ENCODE data around the gene NUAK2. TPM values are rescaled to one million over a fixed set of nuclear protein-coding genes. Genes with fewer than 3 reads are reported as not detected.
A peak's percentile ranks its signal among the peaks of the same experiment; 100 is the strongest.

NUAK2 gene
- total and polyA plus RNA-seq, 9 donors, result 1.2 to 53.2 (median 3.2) TPM

- H3K27me3 ChIP-seq, result no peaks in the 10 kb centered on the region
- H3K4me3 ChIP-seq, result no peak overlapping the region
- H3K4me1 ChIP-seq (ENCODE audit: insufficient read depth), result peaks cover 6% of the 10 kb centered on the region
- DNase-seq, result no peak
- no peak for TF ChIP-seq EP300 (IDR thresholded peaks at IDR 0.05)
- no peak for TF ChIP-seq CTCF (IDR thresholded peaks at IDR 0.05)
- TF ChIP-seq POLR2A (IDR thresholded peaks at IDR 0.05), result no peak
- intact Hi-C loops (cut with DNase I), result loop anchor here in 3 of 4 donors (2.0 to 10.0 kb wide), 5 partner anchors 51 to 253 kb away; no protein-coding TSS in a partner anchor
- WGBS, 3 donors, result 78 to 84% (median 84%) methylated on average over 8 of the region's 8 CpGs
- no peaks in the 10 kb centered on the region for H3K9me3 ChIP-seq
- H3K36me3 ChIP-seq, result no peaks in the 10 kb centered on the region
- no peak overlapping the region for H3K27ac ChIP-seq
Measured at GRCh38 chr1:205274041-205274691, 47.4 kb downstream of the NUAK2 start.

- H3K9me3 ChIP-seq, result no peaks in the 10 kb centered on the region
- H3K36me3 ChIP-seq, result no peaks in the 10 kb centered on the region
- H3K27ac ChIP-seq, result no peak overlapping the region
- no peak overlapping the region for H3K4me3 ChIP-seq
- intact Hi-C loops (cut with DNase I), result loop anchor here in 3 of 4 donors (1.0 to 10.0 kb wide), 5 partner anchors 52 to 254 kb away; no protein-coding TSS in a partner anchor
- H3K27me3 ChIP-seq, result no peaks in the 10 kb centered on the region
- DNase-seq, result peak; percentile 76 to 90 (median 87)
- WGBS, 3 donors, result 8 to 11% (median 11%) methylated on average over 7 of the region's 7 CpGs
- H3K4me1 ChIP-seq (ENCODE audit: insufficient read depth), result peaks cover 6% of the 10 kb centered on the region
- TF ChIP-seq EP300 (IDR thresholded peaks at IDR 0.05) (no peak), CTCF (IDR thresholded peaks at IDR 0.05) (peak; percentile 88 to 96 (median 96)), POLR2A (IDR thresholded peaks at IDR 0.05) (no peak)
Measured at GRCh38 chr1:205273551-205273982, 48.0 kb downstream of the NUAK2 start.

- TF ChIP-seq CTCF (IDR thresholded peaks at IDR 0.05), result no peak
- no peak for TF ChIP-seq EP300 (IDR thresholded peaks at IDR 0.05)
- TF ChIP-seq POLR2A (IDR thresholded peaks at IDR 0.05), result no peak
- Histone ChIP-seq H3K36me3 (no peaks in the 10 kb centered on the region), H3K27ac (no peak overlapping the region), H3K4me3 (no peak overlapping the region), H3K27me3 (no peaks in the 10 kb centered on the region), H3K9me3 (no peaks in the 10 kb centered on the region), H3K4me1 (ENCODE audit: insufficient read depth) (peaks cover 6% of the 10 kb centered on the region)
- WGBS, 3 donors, result 81 to 86% (median 84%) methylated on average over 3 of the region's 3 CpGs
- intact Hi-C loops (cut with DNase I), result loop anchor here in 3 of 4 donors (5.0 to 10.0 kb wide), 4 partner anchors 165 to 255 kb away; no protein-coding TSS in a partner anchor
- DNase-seq, result no peak
Measured at GRCh38 chr1:205272536-205272935, 49.0 kb downstream of the NUAK2 start.

- Histone ChIP-seq H3K4me1 (ENCODE audit: insufficient read depth) (peaks cover 6% of the 10 kb centered on the region), H3K9me3 (no peaks in the 10 kb centered on the region), H3K27ac (no peak overlapping the region), H3K36me3 (no peaks in the 10 kb centered on the region), H3K27me3 (no peaks in the 10 kb centered on the region), H3K4me3 (no peak overlapping the region)
- DNase-seq, result no peak
- 84 to 89% (median 88%) methylated on average over 18 of the region's 18 CpGs for WGBS, 3 donors
- intact Hi-C loops (cut with DNase I), result loop anchor here in 3 of 4 donors (5.0 to 10.0 kb wide), 4 partner anchors 166 to 256 kb away; no protein-coding TSS in a partner anchor
- TF ChIP-seq CTCF (IDR thresholded peaks at IDR 0.05), result no peak
- TF ChIP-seq POLR2A (IDR thresholded peaks at IDR 0.05), result no peak
- no peak for TF ChIP-seq EP300 (IDR thresholded peaks at IDR 0.05)
Measured at GRCh38 chr1:205271745-205272144, 49.8 kb downstream of the NUAK2 start.

Measured in ovary (tissue), 9 donors.